Measurements from ENCODE around the gene OST4. TPM values are rescaled to one million over a fixed set of nuclear protein-coding genes. Genes with fewer than 3 reads are reported as not detected.
A peak's percentile ranks its signal among the peaks of the same experiment; 100 is the strongest.

Gene OST4
- polyA plus RNA-seq, 1 donor, result 202 TPM

DNA sequence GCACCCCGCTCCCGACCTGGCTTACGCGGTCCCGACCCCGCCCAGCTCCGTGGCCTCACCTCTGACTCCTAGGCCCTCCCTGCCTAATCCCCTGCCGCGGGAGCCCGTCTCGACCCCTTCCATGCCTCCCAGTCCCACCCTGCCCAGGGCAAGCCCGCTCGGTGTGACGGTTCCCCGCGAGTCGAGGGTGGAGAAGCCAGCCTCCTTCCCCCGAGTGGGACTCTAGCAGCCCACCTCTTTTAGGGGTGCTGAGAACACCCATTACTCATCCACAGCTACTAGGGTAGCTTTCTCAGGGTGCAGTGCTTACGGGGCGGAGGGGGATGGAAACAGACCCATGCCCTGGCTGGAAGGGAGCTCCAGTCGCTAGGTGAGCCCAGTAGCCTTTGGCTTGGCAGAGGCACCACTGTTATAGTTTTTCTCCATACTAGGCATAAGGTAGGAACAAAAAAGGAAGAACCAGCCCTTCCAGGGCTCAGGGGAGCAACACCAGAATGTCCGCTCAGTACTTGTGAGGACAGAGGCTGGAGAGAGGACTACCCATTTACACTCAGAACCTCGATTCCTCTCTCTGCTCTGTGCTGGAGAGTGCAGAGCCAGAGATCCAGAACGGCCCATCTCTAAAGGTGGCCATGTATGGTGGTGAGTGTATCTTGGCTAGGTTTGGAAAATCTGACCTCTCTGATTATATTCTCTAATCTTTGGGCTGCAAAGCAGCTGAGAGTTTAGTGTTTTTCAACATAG, 19.4 kb downstream of the OST4 start:
- DNase-seq, result no peak

DNA sequence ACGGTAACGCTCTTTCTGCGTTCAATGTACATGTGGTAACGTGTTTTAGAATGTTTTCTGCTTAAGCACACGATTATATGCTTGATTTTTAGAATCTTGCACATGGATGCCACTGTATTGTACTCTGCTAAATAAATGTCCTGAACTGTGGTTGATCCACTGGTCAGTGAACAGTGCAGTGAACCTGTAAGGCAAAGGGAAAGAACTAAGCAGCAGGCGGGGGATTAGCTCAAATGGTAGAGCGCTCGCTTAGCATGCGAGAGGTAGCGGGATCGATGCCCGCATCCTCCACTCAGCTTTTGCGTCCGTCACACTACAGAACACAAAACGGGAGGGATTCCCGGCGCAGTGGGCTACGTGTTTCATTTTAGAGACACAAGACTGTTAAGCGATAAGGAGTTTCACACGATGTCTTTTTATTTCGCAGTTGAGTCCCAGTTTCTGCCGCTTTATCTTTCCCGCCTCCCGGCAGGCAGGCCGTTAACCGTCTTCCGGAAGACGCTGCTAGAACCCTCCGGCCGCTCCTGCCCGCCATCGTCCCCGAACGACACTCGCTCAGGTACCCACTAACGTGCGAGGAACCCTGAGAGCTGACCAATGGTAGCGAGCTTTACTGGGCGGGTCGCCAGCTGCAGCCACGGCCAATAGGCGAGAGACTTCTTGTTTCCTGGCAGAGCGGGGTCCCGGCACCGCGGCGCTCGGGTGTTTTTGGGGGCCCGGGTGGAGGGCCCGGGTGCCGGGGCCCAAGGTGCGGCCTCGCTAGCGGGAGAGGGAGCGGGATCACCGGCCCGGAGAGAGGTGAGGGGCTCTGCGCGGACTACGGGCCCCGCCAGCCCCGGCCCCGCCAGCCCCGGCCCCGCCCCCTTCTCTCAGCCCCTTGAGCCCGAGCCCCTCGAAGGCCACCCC, 20.2 kb downstream of the OST4 start, which contains the start of gene AGBL5:
Gene AGBL5 (plus strand): TSS at position 673 of the 906 bp plus-strand sequence. CDS start 1,291 bp downstream, outside the sequence.
- peak; percentile 92 for DNase-seq

- peak; percentile 95 for DNase-seq
These were observed 21.0 kb downstream of the OST4 start for GRCh38 chr2:27050281-27050995.

DNA sequence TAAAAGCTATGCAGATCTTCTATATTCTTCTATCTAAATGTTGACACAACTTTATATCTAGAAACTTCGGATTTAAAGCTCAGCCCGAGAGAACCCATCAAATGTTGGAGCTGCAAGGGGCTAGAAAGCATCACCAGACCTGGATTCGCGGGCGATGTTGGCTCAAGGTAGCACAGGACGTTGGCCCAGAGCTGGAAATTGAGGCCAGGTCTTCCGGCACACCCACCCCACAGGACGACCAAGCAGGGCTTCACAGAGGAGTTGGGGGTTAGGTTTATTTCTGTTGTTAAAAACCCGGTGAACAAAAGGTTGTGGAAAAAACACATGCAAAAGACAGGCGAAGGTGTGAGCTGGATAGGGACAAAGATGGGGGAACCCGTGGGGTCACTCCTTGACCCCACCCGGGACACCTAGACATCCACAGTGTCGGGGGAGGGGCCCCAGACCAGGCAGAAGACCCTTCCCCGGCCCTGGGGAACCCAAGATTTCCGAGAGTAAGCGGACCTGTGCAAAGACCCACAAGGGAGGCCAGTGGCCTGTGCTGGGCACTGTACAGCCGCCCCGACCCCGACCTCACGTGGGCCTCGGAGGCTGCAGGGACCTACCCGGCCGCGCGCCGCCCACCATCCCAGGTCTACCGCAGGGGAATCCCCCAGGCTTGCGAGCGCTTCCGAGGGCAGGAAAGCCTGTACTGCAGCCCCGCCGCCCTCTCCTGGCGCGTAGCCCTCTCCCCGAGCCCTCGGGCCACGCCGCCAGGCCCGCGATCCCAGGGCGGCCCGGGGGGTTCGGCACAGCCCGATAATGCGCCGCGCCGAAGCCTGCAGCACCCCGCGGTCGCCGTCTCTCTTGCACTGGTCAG, 21.8 kb downstream of the OST4 start:
- peak; percentile 40 for DNase-seq

- DNase-seq, result no peak
These were observed 28.3 kb downstream of the OST4 start for GRCh38 chr2:27042985-27043634.

- no peak for DNase-seq
These were observed 29.2 kb downstream of the OST4 start for GRCh38 chr2:27042159-27042661.

- DNase-seq, result no peak
These were observed 29.7 kb downstream of the OST4 start for GRCh38 chr2:27041752-27042151.

DNA sequence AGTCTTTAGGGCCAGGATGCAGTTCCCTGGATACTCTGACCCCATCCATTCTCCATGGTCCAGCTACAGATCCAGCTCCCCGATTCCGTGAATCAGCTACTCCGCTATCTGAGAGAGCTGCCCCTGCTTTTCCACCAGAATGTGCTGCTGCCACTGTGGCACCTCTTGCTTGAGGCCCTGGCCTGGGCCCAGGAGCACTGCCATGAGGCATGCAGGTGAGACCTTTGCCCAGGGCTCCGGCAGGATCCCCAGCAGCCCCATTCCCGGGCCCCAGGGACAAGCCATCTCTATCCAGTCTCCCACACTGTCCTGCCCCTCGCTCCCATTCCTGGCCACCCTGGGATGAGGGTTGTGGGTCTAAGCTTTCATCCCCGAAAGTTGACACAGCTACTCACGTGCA, 31.2 kb downstream of the OST4 start:
- DNase-seq, result no peak

- DNase-seq, result no peak
These were observed 31.6 kb downstream of the OST4 start for GRCh38 chr2:27039871-27040270.

- DNase-seq, result no peak
These were observed 32.0 kb downstream of the OST4 start for GRCh38 chr2:27039426-27039825.

DNA sequence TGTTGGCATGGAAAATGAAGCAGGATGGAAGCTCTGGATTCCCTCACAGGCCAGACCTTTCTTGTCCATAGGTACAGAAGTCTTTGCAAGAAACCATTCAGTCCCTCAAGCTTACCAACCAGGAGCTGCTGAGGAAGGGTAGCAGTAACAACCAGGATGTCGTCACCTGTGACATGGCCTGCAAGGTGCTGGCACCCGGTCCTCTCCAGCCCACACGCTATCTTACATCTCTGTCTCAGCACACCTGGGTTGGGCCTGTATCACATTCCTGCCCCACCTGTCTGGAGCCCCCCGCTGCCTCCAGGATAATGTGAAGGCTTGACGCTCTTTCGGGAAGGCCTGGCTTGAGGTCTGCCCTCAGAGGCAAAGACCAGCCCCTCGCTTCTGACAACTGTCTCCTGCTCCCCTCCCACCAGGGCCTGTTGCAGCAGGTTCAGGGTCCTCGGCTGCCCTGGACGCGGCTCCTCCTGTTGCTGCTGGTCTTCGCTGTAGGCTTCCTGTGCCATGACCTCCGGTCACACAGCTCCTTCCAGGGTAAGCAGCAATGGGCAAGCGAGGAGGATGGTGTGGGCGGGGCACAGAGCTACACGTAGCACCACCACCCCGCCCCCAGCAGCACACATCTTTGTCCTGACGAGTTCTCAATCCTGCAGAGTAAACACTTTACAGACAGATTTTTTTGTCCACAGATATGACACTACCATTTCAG, 32.7 kb downstream of the OST4 start:
- no peak for DNase-seq

DNA sequence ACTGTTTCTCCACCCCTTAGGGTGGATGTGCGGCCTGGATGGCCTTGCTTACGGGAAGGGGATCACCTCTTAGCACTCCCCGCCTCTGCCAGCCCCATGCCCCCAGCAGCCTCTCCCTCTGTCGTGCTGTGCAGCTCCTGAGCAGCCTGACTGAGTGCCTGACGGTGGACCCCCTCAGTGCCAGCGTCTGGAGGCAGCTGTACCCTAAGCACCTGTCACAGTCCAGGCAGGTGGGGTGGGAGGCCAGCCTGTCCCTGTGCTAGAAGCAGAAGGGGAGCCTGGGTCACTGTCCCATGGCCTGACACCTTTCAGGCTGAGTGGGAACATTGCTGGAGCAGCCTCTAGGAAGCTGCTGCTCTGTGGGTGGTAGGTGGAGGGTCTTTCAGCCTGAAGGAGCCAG, 33.4 kb downstream of the OST4 start:
- DNase-seq, result no peak

GRCh38 chr2:27033253-27033852, 38.1 kb downstream of the OST4 start:
- DNase-seq, result no peak

DNA sequence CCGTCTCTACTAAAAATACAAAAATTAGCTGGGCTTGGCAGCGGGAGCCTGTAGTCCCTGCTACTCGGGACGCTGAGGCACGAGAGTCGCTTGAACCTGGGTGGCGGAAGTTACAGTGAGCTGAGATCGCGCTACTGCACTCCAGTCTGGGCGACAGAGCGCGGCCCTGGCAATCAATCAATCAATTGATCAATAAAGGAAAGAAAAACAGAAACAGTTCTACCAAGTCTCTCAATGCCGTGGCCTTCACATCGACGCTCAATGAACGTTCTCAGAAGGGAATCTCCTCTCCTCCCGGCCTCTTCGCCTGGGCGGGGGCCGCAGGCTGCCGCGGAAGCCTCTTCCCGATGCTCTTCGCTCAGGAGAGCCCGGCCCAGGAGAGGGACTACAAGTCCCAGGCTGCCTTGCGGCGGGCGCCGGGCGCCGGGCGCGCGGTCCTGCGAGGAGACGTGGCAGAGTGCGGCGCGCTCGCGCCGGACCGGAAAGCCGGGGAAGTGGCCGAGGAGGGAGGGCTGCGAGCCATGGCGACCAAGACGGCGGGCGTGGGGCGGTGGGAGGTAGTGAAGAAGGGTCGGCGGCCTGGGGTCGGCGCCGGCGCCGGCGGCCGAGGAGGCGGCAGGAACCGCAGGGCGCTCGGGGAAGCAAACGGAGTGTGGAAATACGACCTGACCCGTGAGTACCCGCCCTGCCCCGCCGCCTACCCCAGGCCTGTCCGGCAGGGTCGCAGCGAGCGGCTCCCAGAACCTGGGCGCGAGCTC, 38.8 kb downstream of the OST4 start, which contains the start of gene TMEM214:
Gene TMEM214 (plus strand): TSS at position 471 of the 758 bp plus-strand sequence. CDS start 51 bp downstream, at position 522.
- peak; percentile 93 for DNase-seq

DNA sequence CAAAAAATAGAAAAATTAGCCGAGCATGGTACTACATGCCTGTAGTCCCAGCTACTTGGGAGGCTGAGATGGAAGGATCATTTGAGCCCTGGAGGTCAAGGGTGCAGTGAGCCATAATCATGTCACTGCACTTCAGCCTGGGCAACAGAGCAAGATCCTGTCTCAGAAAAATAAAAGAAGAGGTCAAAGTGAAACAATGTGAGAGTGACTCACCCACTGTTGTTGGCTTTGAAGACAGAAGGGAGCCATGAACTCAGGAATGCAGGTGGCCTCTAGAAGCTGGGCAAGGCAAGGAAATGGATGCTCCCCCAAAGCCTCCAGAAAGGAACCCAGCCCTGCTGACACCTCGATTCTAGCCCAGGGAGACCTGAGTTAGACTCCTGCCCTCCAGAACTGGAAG, 42.4 kb downstream of the OST4 start:
- no peak for DNase-seq

DNA sequence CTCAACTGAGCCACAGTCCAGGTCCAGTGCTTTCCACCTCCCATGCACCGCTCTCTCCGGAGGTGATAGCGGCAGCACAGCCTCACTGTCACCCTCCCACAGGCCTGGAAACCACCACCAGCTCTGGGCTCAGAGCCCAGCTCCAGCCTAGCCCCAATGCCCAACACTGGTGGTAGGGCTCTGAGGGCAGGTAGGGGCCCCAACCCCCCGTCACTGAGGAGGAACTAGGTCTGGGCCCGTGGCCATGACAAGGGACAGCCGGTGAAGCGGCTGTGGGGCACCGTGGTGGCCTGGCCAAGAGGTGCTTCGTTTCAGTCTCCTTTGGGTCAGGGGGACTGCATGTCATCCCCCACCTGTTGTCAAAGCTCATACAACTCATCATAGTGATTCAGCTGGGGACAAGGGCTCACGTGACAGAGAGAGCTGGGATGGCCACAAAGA, 44.2 kb downstream of the OST4 start:
- no peak for DNase-seq

DNA sequence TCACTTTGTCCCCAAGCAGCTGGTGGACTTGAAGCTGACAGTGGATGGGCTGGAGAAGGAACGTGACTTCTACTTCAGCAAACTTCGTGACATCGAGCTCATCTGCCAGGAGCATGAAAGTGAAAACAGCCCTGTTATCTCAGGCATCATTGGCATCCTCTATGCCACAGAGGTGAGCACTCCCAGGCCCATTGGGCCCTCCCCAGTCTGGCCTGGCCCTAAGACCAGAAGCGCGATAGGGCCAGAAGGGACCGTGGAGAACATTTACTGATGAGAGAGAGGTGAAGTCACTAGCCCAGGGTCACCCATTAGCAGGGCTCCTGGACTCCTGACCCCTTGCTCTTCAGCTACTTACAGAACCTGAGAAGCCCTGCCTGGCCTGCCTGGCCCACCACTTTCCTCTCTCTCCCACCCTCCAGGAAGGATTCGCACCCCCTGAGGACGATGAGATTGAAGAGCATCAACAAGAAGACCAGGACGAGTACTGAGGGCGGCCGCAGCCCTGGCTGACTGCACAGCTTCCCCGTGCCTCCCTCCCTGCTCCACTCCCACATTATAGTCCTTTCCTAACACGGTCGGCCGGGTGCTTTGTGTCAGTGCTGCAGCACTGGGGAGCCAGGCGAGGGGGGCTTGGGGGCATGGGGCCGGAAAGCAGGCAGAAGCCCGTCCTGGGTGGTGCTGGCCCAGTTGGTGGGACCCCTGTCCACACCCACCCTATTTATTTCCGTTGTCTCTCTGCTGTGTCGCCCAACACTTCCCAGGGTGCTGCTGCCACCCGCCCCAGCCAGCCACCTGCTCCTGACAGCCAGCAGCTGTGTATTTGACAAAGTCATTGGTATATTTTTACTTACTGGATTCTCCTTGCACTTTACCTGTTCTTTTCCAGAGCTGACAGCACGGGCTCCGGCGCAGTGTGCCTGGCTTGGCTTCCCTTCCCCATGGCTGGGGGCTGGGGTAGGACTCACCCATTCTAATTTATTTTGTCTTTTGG, 45.3 kb downstream of the OST4 start:
- DNase-seq, result no peak
